ENCODE results near the gene CCDC88B.

DNA sequence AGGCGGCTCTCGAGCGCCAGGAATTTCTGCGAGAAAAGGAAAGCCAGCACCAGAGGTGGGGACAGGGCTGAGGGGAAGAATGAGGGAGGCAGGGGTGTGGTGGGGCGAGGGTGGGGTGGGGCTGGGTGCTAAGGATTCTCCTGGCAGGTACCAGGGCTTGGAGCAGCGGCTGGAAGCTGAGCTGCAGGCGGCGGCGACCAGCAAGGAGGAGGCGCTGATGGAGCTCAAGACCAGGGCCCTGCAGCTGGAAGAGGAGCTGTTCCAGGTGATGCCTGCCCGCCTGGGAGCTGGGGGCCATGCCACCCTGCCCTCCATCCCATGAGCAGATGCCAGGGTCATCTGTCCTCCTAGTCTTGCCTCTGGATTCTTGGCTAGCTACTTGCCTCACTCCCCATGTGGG lies 9.4 kb downstream of the CCDC88B start:
- no peak for TF ChIP-seq EZH2 (IDR thresholded peaks at IDR 0.05; ENCODE audit: insufficient read depth, poor library complexity, severe bottlenecking)
- TF ChIP-seq EZH2phosphoT487 (IDR thresholded peaks at IDR 0.05; ENCODE audit: insufficient read depth, low read depth): no peak
